Measurements from ENCODE around the gene TNFSF9.
A peak's percentile ranks its signal among the peaks of the same experiment; 100 is the strongest.
"Not testable (repeated sequence)": the region's sequence is repeated elsewhere in the genome, so short reads cannot be mapped to it uniquely, and the experiment has no call there.

The TNFSF9 gene

DNA sequence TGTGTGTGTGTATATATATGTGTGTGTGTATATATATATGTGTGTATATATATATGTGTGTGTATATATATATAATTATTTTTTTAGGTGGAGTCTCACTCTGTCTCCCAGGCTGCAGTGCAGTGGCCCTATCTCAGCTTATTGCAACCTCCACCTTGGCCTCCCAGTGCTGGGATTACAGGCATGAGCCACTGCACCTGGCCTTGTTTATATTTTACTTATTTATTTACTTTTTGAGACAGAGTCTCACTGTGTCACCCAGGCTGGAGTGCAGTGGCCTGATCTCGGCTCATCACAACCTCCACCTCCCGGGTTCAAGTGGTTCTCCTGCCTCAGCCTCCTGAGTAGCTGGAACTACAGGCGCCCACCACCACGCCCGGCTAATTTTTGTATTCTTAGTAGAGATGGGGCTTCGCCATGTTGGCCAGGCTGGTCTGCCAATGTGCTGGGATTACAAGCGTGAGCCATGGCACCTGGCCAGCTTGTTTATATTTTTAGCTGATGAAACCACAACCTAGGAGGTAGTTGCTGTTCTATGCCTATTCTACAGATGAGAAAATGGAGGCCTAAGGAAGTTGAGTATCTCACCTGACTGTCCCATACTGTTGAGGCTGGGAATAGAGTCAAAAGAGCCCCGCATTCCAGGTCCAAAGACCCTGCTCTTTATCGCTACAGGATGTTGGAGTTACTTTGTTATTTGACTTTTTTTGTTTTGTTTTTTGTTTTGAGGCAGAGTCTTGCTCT is 22.6 kb upstream of the TNFSF9 start:
- not testable (repeated sequence) for DNase-seq

GRCh38 chr19:6509118-6509971 is 21.5 kb upstream of the TNFSF9 start:
- DNase-seq, result no peak

GRCh38 chr19:6510618-6511017 is 20.2 kb upstream of the TNFSF9 start:
- no peak for DNase-seq

- no peak for DNase-seq
Measured at GRCh38 chr19:6514089-6514488, 16.7 kb upstream of the TNFSF9 start.

- no peak for DNase-seq
Measured at GRCh38 chr19:6514926-6515544, 15.8 kb upstream of the TNFSF9 start.

DNA sequence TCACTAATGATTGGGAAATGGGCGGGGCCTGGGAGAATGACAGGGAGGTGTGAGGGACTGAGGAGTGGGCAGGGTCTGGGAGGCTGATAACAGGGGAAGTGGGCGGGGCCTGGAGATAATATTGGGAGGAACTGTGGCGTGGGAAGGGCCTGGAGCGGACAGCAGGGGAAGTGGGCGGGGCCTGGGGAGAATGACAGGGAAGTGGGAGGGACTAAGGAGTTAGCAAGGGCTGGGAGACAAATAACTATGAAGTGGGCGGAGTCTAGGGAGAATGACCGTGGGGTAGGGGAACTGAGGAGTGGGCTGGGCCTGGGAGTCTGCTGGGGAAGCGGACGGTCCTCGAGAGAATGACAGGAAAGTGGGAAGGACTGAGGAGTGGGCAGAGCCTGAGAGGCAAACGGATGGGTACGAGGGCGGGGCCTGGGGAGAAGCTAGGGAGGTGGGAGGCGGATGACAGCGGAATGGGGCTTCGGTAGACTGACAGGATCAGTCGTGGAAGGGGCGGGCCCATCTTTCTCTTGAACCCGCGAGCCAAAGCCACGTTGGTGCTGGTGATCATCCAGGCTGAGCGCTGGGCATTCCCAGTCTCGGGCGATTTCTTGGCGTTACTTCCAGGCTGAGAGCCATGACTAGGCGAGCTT is 14.7 kb upstream of the TNFSF9 start:
- peak; percentile 94 for DNase-seq

- peak; percentile 88 for DNase-seq
Measured at GRCh38 chr19:6516659-6517291, 14.1 kb upstream of the TNFSF9 start.

DNA sequence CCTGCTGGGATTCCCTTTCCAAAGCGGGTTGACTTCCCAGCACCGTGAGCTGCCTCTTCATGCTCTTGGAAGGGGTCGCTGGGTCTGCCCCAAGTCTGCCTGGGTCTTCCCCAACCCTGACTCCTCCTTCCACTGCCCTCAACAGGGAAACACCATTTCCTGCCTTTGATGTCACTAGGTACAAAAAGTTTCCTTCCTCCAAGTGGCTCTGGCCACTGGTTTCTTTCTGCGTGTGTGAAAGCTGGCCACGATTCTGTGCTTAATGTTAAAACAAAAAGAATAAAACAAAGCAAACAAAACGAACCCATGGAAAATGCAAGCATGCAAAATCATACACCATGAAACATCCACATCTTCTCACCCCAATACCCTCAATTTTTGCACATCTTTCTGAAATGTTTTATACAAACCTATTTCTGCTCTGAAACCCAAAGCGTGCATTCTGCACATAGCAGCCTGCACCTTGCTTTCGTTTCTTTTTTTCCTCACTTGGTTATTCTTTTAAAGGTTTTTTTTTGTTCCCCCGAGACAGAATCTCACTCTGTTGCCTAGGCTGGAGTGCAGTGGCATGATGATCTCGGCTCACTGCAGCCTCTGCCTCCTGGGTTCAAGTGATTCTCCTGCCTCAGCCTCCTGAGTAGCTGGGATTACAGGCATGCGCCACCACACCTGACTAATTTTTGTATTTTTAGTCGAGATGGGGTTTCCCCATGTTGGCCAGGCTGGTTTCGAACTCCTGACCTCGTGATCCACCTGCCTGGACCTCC is 12.5 kb upstream of the TNFSF9 start:
- peak; percentile 1 for DNase-seq

DNA sequence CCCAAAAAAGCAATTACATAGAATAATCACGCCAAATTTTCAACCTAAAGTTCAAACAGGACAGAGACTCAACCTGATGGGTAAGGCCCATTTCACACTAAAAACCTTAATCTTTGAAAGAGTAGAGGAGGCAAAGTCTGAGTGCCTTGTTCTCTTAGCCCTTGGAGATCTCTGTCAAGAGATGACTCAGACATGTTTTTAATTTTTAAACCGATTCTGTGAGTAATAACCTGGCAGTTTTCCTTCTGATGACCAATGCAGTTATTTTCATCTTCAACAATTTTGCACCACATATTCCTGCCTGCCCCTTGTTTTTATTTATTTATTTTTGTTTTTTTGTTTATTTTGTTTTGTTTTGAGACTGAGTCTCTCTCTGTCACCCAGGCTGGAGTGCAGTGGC is 11.5 kb upstream of the TNFSF9 start:
- DNase-seq, result no peak

DNA sequence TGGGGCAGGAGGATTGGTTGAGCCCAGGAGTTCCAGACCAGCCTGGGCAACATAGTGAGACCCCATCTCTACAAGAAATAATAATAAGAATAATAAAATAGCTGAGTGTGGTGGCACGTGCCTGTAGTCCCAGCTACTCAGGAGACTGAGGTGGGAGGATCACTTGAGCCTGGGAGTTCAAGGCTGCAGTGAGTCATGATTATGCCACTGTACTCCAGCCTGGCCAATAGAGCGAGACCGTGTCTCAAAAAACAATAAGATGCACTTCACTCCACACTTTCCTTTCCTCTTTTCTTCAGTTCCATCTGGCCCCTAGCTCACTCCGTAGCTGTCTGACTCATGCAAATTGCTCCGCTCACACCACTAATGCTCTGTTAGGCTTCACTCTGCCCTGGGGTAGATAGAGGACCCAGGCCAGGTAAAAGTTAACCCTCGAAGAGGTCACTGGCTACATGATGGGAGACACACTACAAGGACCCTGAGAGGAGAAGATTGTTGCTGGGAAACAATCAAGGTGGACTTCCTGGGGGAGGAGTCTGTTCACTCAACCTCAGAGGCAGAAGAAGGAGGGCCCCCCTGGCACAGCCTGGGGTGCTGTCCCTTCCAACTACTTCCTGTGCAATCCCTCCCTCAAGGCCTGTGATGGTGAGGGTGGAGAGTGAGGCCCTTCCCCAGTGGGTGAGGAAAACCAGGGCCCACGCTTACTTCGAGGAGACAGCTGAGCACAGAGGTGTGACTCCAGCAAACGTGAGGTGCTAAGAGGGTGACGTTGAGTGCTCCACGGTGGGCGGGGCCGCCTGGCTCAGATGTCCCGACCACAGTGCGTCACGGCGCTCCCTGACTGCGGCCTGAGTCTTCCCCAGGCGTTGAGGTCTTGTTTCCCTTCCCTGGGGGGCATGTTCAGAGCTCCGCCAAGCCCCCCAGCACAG is 8.8 kb upstream of the TNFSF9 start:
- DNase-seq, result no peak

DNA sequence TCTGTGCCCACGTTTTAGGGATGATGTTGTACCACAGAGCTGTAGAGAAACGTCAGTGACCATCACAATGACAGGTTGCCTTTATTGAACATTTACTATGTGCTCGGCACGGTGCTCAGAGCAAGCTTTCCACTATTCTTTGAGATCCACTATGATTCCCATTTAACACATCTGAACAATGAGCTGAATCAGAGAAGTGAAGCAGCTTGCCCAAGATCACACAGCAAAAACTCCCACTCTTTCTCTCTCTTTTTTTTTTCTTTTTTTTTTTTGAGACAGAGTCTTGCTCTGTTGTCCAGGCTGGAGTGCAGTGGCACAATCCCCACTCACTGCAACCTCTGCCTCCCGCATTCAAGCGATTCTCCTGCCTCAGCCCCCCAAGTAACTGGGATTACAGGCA is 8.1 kb upstream of the TNFSF9 start:
- no peak for DNase-seq

DNA sequence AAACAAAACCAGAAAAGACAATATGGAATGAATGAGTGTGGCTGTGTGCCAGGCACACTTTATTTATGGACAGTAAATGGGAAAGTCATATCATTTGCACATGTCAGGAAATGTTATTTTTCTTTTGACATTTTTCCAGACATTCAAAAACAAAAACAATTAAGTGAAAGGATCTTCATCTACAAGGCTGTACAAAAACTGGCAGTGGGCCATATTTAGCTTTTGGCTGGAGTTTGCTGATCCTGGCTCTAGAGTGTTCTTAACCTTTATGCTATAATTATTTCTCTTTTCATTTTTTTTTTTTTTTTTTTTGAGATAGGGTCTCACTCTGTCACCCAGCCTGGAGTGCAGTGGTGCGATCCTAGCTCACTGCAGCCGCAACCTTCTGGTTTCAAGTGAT is 6.5 kb upstream of the TNFSF9 start:
- no peak for DNase-seq

- DNase-seq, result no peak
Measured at GRCh38 chr19:6527893-6528543, 2.8 kb upstream of the TNFSF9 start.

GRCh38 chr19:6528544-6529121 is 2.2 kb upstream of the TNFSF9 start:
- DNase-seq, result peak; percentile 78

DNA sequence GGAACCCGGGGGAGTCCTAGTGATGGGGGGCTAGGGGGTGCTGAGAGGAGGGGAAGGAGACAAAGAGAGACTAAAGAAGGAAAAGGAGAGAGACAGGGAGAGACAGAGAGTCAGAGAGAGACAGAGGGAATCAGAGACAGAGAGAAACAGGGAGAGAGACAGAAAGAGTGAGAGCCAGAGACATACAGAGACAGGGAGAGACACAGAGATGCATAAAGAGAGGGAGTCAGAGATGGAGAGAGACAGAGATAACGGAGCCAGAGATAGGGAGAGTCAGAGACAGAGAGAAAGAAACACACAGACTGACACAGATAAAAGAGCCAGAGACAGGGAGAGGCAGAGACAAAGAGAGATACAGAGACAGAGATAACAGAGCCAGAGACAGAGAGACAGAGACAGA is 1.5 kb upstream of the TNFSF9 start:
- no peak for DNase-seq

DNA sequence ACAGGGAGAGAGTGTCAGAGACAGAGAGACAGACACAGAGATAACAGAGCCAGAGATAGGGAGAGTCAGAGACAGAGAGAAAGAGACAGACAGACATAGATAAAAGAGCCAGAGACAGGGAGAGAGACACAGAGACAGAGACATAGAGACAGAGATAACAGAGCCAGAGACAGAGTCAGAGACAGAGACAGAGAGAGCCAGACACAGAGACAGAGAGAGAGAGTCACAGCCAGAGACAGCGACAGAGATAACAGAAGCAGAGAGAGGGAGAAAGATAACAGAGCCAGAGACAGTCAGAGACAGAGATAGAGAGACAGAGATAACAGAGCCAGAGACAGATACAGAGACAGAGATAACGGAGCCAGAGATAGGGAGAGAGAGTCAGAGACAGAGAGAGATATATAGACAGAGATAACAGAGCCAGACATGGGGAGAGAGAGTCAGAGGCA is 865 bp upstream of the TNFSF9 start:
- DNase-seq, result no peak

DNA sequence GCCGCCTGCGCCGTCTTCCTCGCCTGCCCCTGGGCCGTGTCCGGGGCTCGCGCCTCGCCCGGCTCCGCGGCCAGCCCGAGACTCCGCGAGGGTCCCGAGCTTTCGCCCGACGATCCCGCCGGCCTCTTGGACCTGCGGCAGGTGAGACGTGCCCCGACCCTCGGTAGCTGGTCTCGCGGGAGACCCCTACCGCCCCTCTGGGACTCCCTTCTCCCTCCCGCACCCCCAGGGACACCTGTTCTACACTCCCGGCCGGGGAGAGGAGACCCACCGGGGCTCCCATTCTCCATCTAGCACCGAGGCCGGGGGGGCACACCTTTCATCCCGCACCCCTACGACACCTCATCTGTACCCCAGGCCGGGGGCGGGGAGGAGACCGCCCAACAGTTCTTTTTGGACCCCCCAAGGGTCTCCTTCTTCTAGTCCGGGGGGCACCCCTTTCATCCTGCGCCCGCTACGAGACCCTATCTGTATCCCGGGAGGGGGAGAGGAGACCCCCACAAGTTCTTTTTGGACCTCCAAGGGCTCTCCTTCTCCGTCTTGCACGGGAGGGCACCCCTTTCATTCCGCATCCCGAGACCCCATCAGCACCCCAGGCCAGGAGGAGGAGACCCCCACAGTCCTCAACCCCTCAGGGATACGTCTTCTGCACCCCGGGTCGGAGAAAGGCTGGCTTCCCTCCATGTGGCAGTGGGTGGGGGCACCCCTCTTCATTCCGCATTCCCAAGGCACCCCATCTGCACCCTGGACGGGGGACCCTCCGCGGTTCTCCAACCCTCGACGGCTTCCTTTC is 533 bp downstream of the TNFSF9 start:
- DNase-seq, result no peak

DNA sequence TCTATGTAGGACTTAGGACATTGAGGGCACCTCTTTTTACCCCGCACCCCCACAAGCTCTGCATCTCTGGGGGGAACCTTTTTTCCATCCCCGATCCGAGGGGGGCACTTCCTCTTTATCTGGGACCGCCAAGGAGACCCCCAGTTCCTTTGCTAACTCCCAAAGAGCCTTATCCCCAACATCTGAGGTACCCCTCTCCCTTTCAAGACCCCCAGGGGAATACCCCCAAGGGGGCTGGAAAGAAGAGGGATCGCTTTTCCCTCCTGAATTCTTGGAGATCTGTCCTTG is 1.1 kb downstream of the TNFSF9 start:
- DNase-seq, result no peak
